Neural cell (in vitro differentiated cells): ENCODE measurements around the gene MCC. TPM values are rescaled to one million over a fixed set of nuclear protein-coding genes. Genes with fewer than 3 reads are reported as not detected.

Source experiments
- H2AFZ ChIP-seq: fragments of 200-600, 300-800 bp; sonication (generic), shearing (Covaris generic); 2 replicates; pipeline ENCODE4 v1.6.0; 2014; ENCODE audit warnings: low read depth, mild to moderate bottlenecking, antibody characterized with exemption, low read length, moderate library complexity
- H3F3A ChIP-seq: fragments of 200-600 bp; shearing (Covaris generic); 2 replicates; pipeline ENCODE4 v1.6.1; 2016; ENCODE audit warnings: mild to moderate bottlenecking, moderate library complexity, mixed read lengths, antibody characterized with exemption, low read length; ENCODE audit not compliant: insufficient read depth, poor library complexity, severe bottlenecking
- H3K27ac ChIP-seq: fragments of 200-600, 300-800 bp; sonication (generic), shearing (Covaris generic); 2 replicates; pipeline ENCODE4 v1.5.1; 2014; ENCODE audit warnings: mild to moderate bottlenecking, low read length, moderate library complexity
- H3K27me3 ChIP-seq: fragments of 300-800, 200-600 bp; sonication (generic), shearing (Covaris generic); 2 replicates; pipeline ENCODE4 v1.6.0; 2014; ENCODE audit warnings: mild to moderate bottlenecking, low read depth, low read length, moderate library complexity; ENCODE audit not compliant: insufficient read depth
- H3K36me3 ChIP-seq: fragments of 300-800, 200-600 bp; sonication (generic), shearing (Covaris generic); 2 replicates; pipeline ENCODE4 v1.5.1; 2014; ENCODE audit warnings: mild to moderate bottlenecking, antibody characterized with exemption, low read length, moderate library complexity; ENCODE audit not compliant: insufficient read depth
- H3K4me2 ChIP-seq: fragments of 300-800, 200-600 bp; sonication (generic), shearing (Covaris generic); 2 replicates; pipeline ENCODE4 v1.6.0; 2014; ENCODE audit warnings: mild to moderate bottlenecking, low read length
- H3K4me3 ChIP-seq: fragments of 300-800, 200-600 bp; sonication (generic), shearing (Covaris generic); 2 replicates; pipeline ENCODE4 v1.5.1; 2014; ENCODE audit warnings: mild to moderate bottlenecking, low read length, moderate library complexity
- H3K79me2 ChIP-seq: fragments of 200-600 bp; shearing (Covaris generic); replicated peaks from 2 replicates; pipeline ENCODE4 v1.6.0; 2014; ENCODE audit warnings: mild to moderate bottlenecking, low read length, moderate library complexity; ENCODE audit not compliant: insufficient read depth
- H3K9ac ChIP-seq: fragments of 300-800, 200-600 bp; sonication (generic), shearing (Covaris generic); 2 replicates; pipeline ENCODE4 v1.6.1; 2016; ENCODE audit warnings: mild to moderate bottlenecking, low read length, mixed read lengths
- H3K9me2 ChIP-seq: fragments of 200-600 bp; shearing (Covaris generic); 2 replicates; pipeline ENCODE4 v1.6.1; 2016; ENCODE audit warnings: mild to moderate bottlenecking, low read length, mixed read lengths; ENCODE audit not compliant: insufficient read depth
- H3K9me3 ChIP-seq: fragments of 200-600, 300-800 bp; sonication (generic), shearing (Covaris generic); 2 replicates; pipeline ENCODE4 v1.6.1; 2016; ENCODE audit warnings: mild to moderate bottlenecking, mixed run types, low read length, moderate library complexity, mixed read lengths
- H4K20me1 ChIP-seq: fragments of 200-600 bp; shearing (Covaris generic); 2 replicates; pipeline ENCODE4 v1.6.1; 2016; ENCODE audit warnings: mild to moderate bottlenecking, mixed run types; ENCODE audit not compliant: insufficient read depth
- CTCF ChIP-seq: fragments of 450-650 bp; IDR thresholded peaks from 2 replicates; pipeline ENCODE4 v1.5.1; 2014; ENCODE audit warnings: antibody characterized with exemption, mild to moderate bottlenecking, moderate library complexity; ENCODE audit not compliant: poor library complexity, severe bottlenecking
- EP300 ChIP-seq: fragments of 450-650 bp; conservative IDR thresholded peaks from 2 replicates; pipeline ENCODE4 v1.6.1; 2014; ENCODE audit warnings: antibody characterized with exemption, mild to moderate bottlenecking, moderate library complexity; ENCODE audit not compliant: poor library complexity, severe bottlenecking
- EZH2 ChIP-seq: fragments of 200-600, 300-800 bp; shearing (Covaris generic), sonication (generic); IDR thresholded peaks from 2 replicates; pipeline ENCODE4 v1.6.1; 2014; ENCODE audit warnings: antibody characterized with exemption, low read length, borderline replicate concordance, mild to moderate bottlenecking; ENCODE audit not compliant: insufficient read depth, poor library complexity, severe bottlenecking
- MXI1 ChIP-seq: fragments of 450-650 bp; conservative IDR thresholded peaks from 2 replicates; pipeline ENCODE4 v1.6.1; 2014; ENCODE audit warnings: antibody characterized with exemption, mild to moderate bottlenecking; ENCODE audit not compliant: poor library complexity, severe bottlenecking
- POLR2AphosphoS5 ChIP-seq: IDR thresholded peaks from 2 replicates; pipeline ENCODE4 v1.6.1; 2012
- RAD21 ChIP-seq: fragments of 450-650 bp; conservative IDR thresholded peaks from 2 replicates; pipeline ENCODE4 v1.6.1; 2014; ENCODE audit warnings: antibody characterized with exemption, mild to moderate bottlenecking, moderate library complexity
- REST ChIP-seq: IDR thresholded peaks from 2 replicates; pipeline ENCODE4 v1.6.1; 2012; ENCODE audit warnings: borderline replicate concordance
- SMC3 ChIP-seq: fragments of 450-650 bp; conservative IDR thresholded peaks from 2 replicates; pipeline ENCODE4 v1.6.1; 2014; ENCODE audit warnings: antibody characterized with exemption, mild to moderate bottlenecking, moderate library complexity; ENCODE audit not compliant: poor library complexity
- TAF1 ChIP-seq: IDR thresholded peaks from 2 replicates; pipeline ENCODE4 v1.6.1; 2012; ENCODE audit warnings: low read depth
- polyA plus RNA-seq: library from polyadenylated mRNA; depleted of rRNA; stranded (reverse); fragments of >200 nt; gene quantifications from 2 replicates; pipeline ENCODE4 v1.2.3, GENCODE V29; 2014

Gene MCC
- polyA plus RNA-seq, 1 donor from 2014 or later, result 2.2 TPM

GRCh38 chr5:113022661-113023060 lies 465.6 kb downstream of the MCC start:
- no peaks in the 10 kb centered on the region for H3F3A ChIP-seq
- no peaks in the 10 kb centered on the region for H3K36me3 ChIP-seq
- H3K4me3 ChIP-seq, result no peak overlapping the region
- no peaks in the 10 kb centered on the region for H3K9me3 ChIP-seq
- no peak overlapping the region for H3K27ac ChIP-seq
- TF ChIP-seq EZH2 (no peak), RAD21 (no peak), SMC3 (no peak), EP300 (no peak), POLR2AphosphoS5 (no peak), MXI1 (no peak)
- no peak overlapping the region for H3K9ac ChIP-seq
- no peaks in the 10 kb centered on the region for H4K20me1 ChIP-seq
- no peaks in the 10 kb centered on the region for H3K27me3 ChIP-seq
- no peaks in the 10 kb centered on the region for H3K79me2 ChIP-seq
- no peak overlapping the region for H3K4me2 ChIP-seq
- H2AFZ ChIP-seq, result no peak overlapping the region
- H3K9me2 ChIP-seq, result no peaks in the 10 kb centered on the region

GRCh38 chr5:113020461-113021273 lies 467.6 kb downstream of the MCC start:
- H3K36me3 ChIP-seq, result no peaks in the 10 kb centered on the region
- no peaks in the 10 kb centered on the region for H3K9me3 ChIP-seq
- no peak overlapping the region for H3K4me2 ChIP-seq

More at GRCh38 chr5:113020461-113021273, 467.6 kb downstream of the MCC start:
- Histone ChIP-seq H3K27me3 (no peaks in the 10 kb centered on the region), H3K79me2 (no peaks in the 10 kb centered on the region), H3K9ac (no peak overlapping the region), H3F3A (no peaks in the 10 kb centered on the region), H2AFZ (no peak overlapping the region), H4K20me1 (no peaks in the 10 kb centered on the region), H3K9me2 (no peaks in the 10 kb centered on the region), H3K27ac (no peak overlapping the region), H3K4me3 (no peak overlapping the region)
- TF ChIP-seq POLR2AphosphoS5 (no peak), MXI1 (no peak), RAD21 (no peak), CTCF (no peak), EZH2 (no peak), TAF1 (no peak), REST (no peak), EP300 (no peak), SMC3 (no peak)
